Smooth muscle cell (in vitro differentiated cells): Measurements from ENCODE around the gene MEDAG. TPM values are rescaled to one million over a fixed set of nuclear protein-coding genes. Genes with fewer than 3 reads are reported as not detected.

ENCODE experiments used
- DNase-seq: peaks from one replicate; lab custom pipeline; 2025; ENCODE audit not compliant: unreplicated experiment; lab: John Stamatoyannopoulos, UW
- H2AFZ ChIP-seq: fragments of 200-600 bp; sonication (generic); 2 replicates; pipeline ENCODE4 v1.6.0; 2016; ENCODE audit warnings: antibody characterized with exemption, low read depth, mild to moderate bottlenecking
- H3F3A ChIP-seq: fragments of 200-600 bp; sonication (generic); 2 replicates; pipeline ENCODE4 v1.6.0; 2017; ENCODE audit warnings: antibody characterized with exemption, low read depth
- H3K27ac ChIP-seq: fragments of 200-600 bp; sonication (generic); 2 replicates; pipeline ENCODE4 v1.5.1; 2016; ENCODE audit warnings: low read depth, mild to moderate bottlenecking
- H3K27me3 ChIP-seq: fragments of 200-600 bp; sonication (generic); 2 replicates; pipeline ENCODE4 v1.6.1; 2016; ENCODE audit warnings: low read depth, mild to moderate bottlenecking
- H3K36me3 ChIP-seq: fragments of 200-600 bp; sonication (generic); 2 replicates; pipeline ENCODE4 v1.5.1; 2016; ENCODE audit warnings: low read depth
- H3K4me1 ChIP-seq: fragments of 200-600 bp; sonication (generic); 2 replicates; pipeline ENCODE4 v1.5.1; 2016; ENCODE audit warnings: low read depth
- H3K4me2 ChIP-seq: fragments of 200-600 bp; sonication (generic); 2 replicates; pipeline ENCODE4 v1.6.0; 2016; ENCODE audit warnings: mild to moderate bottlenecking
- H3K4me3 ChIP-seq: fragments of 200-600 bp; sonication (generic); 2 replicates; pipeline ENCODE4 v1.5.1; 2016; ENCODE audit warnings: mild to moderate bottlenecking
- H3K79me2 ChIP-seq: fragments of 200-600 bp; sonication (generic); 2 replicates; pipeline ENCODE4 v1.6.0; 2016; ENCODE audit warnings: low read depth, mild to moderate bottlenecking
- H3K9ac ChIP-seq: fragments of 200-600 bp; sonication (generic); 2 replicates; pipeline ENCODE4 v1.6.0; 2016; ENCODE audit warnings: low read depth
- H3K9me3 ChIP-seq: fragments of 200-600 bp; sonication (generic); replicated peaks from 2 replicates; pipeline ENCODE4 v1.5.1; 2016; ENCODE audit warnings: low read depth
- H4K20me1 ChIP-seq: fragments of 200-600 bp; sonication (generic); 2 replicates; pipeline ENCODE4 v1.6.0; 2016; ENCODE audit warnings: low read depth
- CTCF ChIP-seq: fragments of 200-600 bp; sonication (generic); IDR thresholded peaks from 2 replicates; pipeline ENCODE4 v1.5.1; 2017; ENCODE audit warnings: borderline replicate concordance, mild to moderate bottlenecking, antibody characterized with exemption; ENCODE audit not compliant: insufficient read depth, poor library complexity, severe bottlenecking
- WGBS: methylation state at CpG from one replicate; pipeline ENCODE4 v1.1.7; 2016; ENCODE audit warnings: low lambda C conversion rate; 5-methylcytosine and 5-hydroxymethylcytosine counted together
- polyA plus RNA-seq: library from polyadenylated mRNA; unstranded; fragments of >200 nt; fragmentation: Nextera tagmentation; extraction: Ambion mirVana; gene quantifications from 2 replicates; pipeline ENCODE4 v1.2.1, GENCODE V29; 2016
- total RNA-seq: library from RNA; depleted of rRNA; stranded (reverse); fragments of >200 nt; gene quantifications from 2 replicates; pipeline ENCODE4 v1.2.3, GENCODE V29; 2014

The MEDAG gene
- total and polyA plus RNA-seq, 2 experiments from 2014 or later, result not detected

GRCh38 chr13:30868799-30869470 is 37.1 kb upstream of the MEDAG start:
- H3K9me3 ChIP-seq, result no peaks in the 10 kb centered on the region
- no peaks in the 10 kb centered on the region for H3K79me2 ChIP-seq
- no peak overlapping the region for H3K4me3 ChIP-seq
- no peak for TF ChIP-seq CTCF
- H3K4me1 ChIP-seq, result peaks cover 44% of the 10 kb centered on the region
- H3F3A ChIP-seq, result peaks cover 73% of the 10 kb centered on the region
- H3K4me2 ChIP-seq, result peak overlapping the region; percentile 72
- 76% methylated on average over 5 of the region's 5 CpGs for WGBS
- no peak overlapping the region for H3K9ac ChIP-seq
- H3K27ac ChIP-seq, result peak overlapping the region; percentile 99
- no peaks in the 10 kb centered on the region for H3K36me3 ChIP-seq
- DNase-seq, result no peak
- no peaks in the 10 kb centered on the region for H3K27me3 ChIP-seq
- no peaks in the 10 kb centered on the region for H4K20me1 ChIP-seq
- H2AFZ ChIP-seq, result no peak overlapping the region

DNA sequence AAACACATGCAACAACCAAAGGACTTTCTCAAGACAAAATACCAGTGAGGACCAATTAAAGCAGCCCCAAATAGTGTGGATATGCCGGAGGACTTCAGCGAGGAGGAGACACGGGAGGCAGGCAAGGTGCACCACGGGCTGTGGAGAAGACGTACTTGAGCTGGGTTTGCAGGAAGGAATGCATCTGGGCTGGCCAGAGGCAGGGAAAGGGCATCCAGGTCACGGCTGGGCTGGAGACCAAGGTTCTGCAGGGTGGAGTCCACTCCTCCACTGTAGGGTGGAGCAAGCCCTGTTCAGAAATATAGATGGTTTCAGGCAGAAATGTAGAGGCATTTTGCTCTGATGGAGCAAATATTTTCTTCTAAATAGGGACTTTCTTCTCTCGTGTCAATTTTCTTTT is 36.6 kb upstream of the MEDAG start:
- Histone ChIP-seq H3K79me2 (no peaks in the 10 kb centered on the region), H3K36me3 (no peaks in the 10 kb centered on the region), H3K4me2 (peak overlapping the region; percentile 72), H3K4me3 (no peak overlapping the region), H3F3A (peaks cover 70% of the 10 kb centered on the region), H3K4me1 (peaks cover 44% of the 10 kb centered on the region), H3K9ac (peak overlapping the region; percentile 93), H4K20me1 (no peaks in the 10 kb centered on the region), H2AFZ (no peak overlapping the region), H3K27ac (peak overlapping the region; percentile 99), H3K9me3 (no peaks in the 10 kb centered on the region), H3K27me3 (no peaks in the 10 kb centered on the region)
- TF ChIP-seq CTCF, result no peak
- no peak for DNase-seq
- WGBS, result 62% methylated on average over 7 of the region's 7 CpGs

DNA sequence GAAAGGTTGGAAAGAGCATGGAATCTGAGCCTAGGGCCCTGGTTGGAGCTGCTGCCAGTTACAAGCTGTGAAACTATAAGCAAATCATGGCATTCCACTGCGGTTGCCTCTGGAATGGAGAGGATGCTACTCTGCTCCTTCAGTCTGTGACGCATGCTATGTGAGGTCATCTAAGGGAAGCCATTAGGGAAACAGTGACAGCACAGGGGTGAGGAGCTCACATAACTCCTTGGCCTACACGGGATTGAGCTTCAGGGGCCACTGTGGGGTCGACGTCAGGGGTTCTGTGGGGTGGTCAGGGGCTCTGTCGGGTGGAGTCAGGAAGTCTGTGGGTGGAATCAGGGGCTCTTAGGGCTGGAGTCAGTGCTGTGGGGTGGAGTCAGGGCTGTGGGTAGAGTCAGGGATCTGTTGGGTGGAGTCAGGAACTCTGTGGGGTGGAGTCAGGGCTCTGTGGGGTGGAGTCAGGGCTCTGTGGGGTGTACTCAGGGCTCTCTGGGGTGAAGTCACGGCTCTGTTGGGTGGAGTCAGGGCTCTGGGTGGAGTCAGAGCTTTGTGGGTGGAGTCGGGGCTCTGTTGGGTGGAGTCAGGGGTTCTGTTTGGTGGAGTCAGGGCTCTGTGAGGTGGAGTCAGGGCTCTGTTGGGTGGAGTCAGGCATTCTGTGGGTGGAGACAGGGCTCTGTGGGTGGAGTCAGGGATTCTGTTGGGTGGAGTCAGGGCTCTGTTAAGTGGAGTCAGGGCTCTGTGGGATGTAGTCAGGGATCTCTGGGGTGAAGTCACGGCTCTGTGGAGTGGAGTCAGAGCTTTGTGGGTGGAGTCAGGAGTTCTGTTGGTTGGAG is 35.8 kb upstream of the MEDAG start:
- H3K4me3 ChIP-seq, result no peak overlapping the region
- peak overlapping the region; percentile 99 for H3K27ac ChIP-seq
- no peaks in the 10 kb centered on the region for H3K27me3 ChIP-seq
- no peaks in the 10 kb centered on the region for H3K9me3 ChIP-seq
- H3K4me1 ChIP-seq, result peaks cover 43% of the 10 kb centered on the region
- peak overlapping the region; percentile 93 for H3K9ac ChIP-seq
- H3F3A ChIP-seq, result peaks cover 65% of the 10 kb centered on the region
- no peaks in the 10 kb centered on the region for H4K20me1 ChIP-seq
- H3K36me3 ChIP-seq, result no peaks in the 10 kb centered on the region
- peak overlapping the region; percentile 72 for H3K4me2 ChIP-seq
- no peak for TF ChIP-seq CTCF
- DNase-seq, result peak; percentile 76
- peak overlapping the region; percentile 23 for H2AFZ ChIP-seq
- H3K79me2 ChIP-seq, result no peaks in the 10 kb centered on the region
- WGBS, result 12% methylated on average over 9 of the region's 9 CpGs
